Osteoblast (primary cell): ENCODE measurements around the gene AIDA. TPM values are rescaled to one million over a fixed set of nuclear protein-coding genes. Genes with fewer than 3 reads are reported as not detected.

ENCODE experiments used
- DNase-seq: peaks from one replicate; pipeline ENCODE4 v3.0.0; 2011; ENCODE audit warnings: low spot score, mixed read lengths; ENCODE audit not compliant: insufficient read length; ENCODE audit errors: missing footprints
- H2AFZ ChIP-seq: 2 replicates; pipeline ENCODE4 v1.6.0; 2011; ENCODE audit warnings: mild to moderate bottlenecking, low read length
- H3K27ac ChIP-seq: 2 replicates; pipeline ENCODE4 v1.5.1; 2011; ENCODE audit warnings: mild to moderate bottlenecking, low read depth, low read length, moderate library complexity
- H3K27me3 ChIP-seq: 2 replicates; pipeline ENCODE4 v1.6.0; 2012; ENCODE audit warnings: mild to moderate bottlenecking, control low read depth, inconsistent platforms, low read length, moderate library complexity; ENCODE audit not compliant: insufficient read depth
- H3K36me3 ChIP-seq: 2 replicates; pipeline ENCODE4 v1.5.1; 2011; ENCODE audit warnings: mild to moderate bottlenecking, low read length, control low read depth, moderate library complexity; ENCODE audit not compliant: insufficient read depth
- H3K4me1 ChIP-seq: 2 replicates; pipeline ENCODE4 v1.5.1; 2011; ENCODE audit warnings: mild to moderate bottlenecking, low read length, control low read depth, moderate library complexity; ENCODE audit not compliant: insufficient read depth
- H3K4me2 ChIP-seq: 2 replicates; pipeline ENCODE4 v1.6.0; 2011; ENCODE audit warnings: mild to moderate bottlenecking, low read length; ENCODE audit not compliant: insufficient read depth
- H3K4me3 ChIP-seq: fragments of 200-600 bp; sonication (generic); 3 replicates; pipeline ENCODE4 v1.5.1; 2012; ENCODE audit warnings: mild to moderate bottlenecking, low read length, inconsistent platforms; ENCODE audit not compliant: insufficient read depth
- H3K79me2 ChIP-seq: 2 replicates; pipeline ENCODE4 v1.6.0; 2012; ENCODE audit warnings: mild to moderate bottlenecking, low read length, control low read depth, inconsistent platforms; ENCODE audit not compliant: insufficient read depth
- H3K9me3 ChIP-seq: 2 replicates; pipeline ENCODE4 v1.5.1; 2011; ENCODE audit warnings: low read depth, low read length, control low read depth
- H4K20me1 ChIP-seq: 2 replicates; pipeline ENCODE4 v1.6.0; 2012; ENCODE audit warnings: mild to moderate bottlenecking, low read length, control low read depth; ENCODE audit not compliant: insufficient read depth
- CTCF ChIP-seq: IDR thresholded peaks from 2 replicates; pipeline ENCODE4 v1.5.1; 2011; ENCODE audit warnings: mild to moderate bottlenecking, low read depth, low read length, moderate library complexity; ENCODE audit errors: extremely low read depth
- total RNA-seq: library from RNA; depleted of rRNA; stranded (reverse); fragments of >200 nt; gene quantifications from 2 replicates; pipeline ENCODE4 v1.2.3, GENCODE V29; 2012

AIDA gene
- total RNA-seq, 1 donor: 45.6 TPM

- Histone ChIP-seq H3K27ac (no peak overlapping the region), H3K4me2 (no peak overlapping the region), H3K4me1 (no peaks in the 10 kb centered on the region), H4K20me1 (no peaks in the 10 kb centered on the region), H2AFZ (no peak overlapping the region), H3K27me3 (no peaks in the 10 kb centered on the region), H3K36me3 (peaks cover 90% of the 10 kb centered on the region), H3K9me3 (no peaks in the 10 kb centered on the region), H3K4me3 (no peak overlapping the region), H3K79me2 (no peaks in the 10 kb centered on the region)
- no peak for TF ChIP-seq CTCF
- DNase-seq: no peak
Observed at GRCh38 chr1:222730866-222731265, 18.6 kb upstream of the AIDA start.

- H3K4me1 ChIP-seq: no peaks in the 10 kb centered on the region
- no peak overlapping the region for H3K4me2 ChIP-seq
- no peak overlapping the region for H3K27ac ChIP-seq
- no peaks in the 10 kb centered on the region for H4K20me1 ChIP-seq
- H3K27me3 ChIP-seq: no peaks in the 10 kb centered on the region
- no peak overlapping the region for H2AFZ ChIP-seq
- H3K36me3 ChIP-seq: peaks cover 88% of the 10 kb centered on the region
- TF ChIP-seq CTCF: no peak
- H3K9me3 ChIP-seq: no peaks in the 10 kb centered on the region
- H3K79me2 ChIP-seq: no peaks in the 10 kb centered on the region
- no peak overlapping the region for H3K4me3 ChIP-seq
- DNase-seq: no peak
Observed at GRCh38 chr1:222728746-222729145, 16.5 kb upstream of the AIDA start.

GRCh38 chr1:222716393-222716792 lies 4.1 kb upstream of the AIDA start:
- Histone ChIP-seq H3K27ac (no peak overlapping the region), H3K4me1 (no peaks in the 10 kb centered on the region), H3K79me2 (peaks cover 42% of the 10 kb centered on the region), H3K4me3 (no peak overlapping the region), H3K9me3 (no peaks in the 10 kb centered on the region), H4K20me1 (no peaks in the 10 kb centered on the region), H3K27me3 (no peaks in the 10 kb centered on the region), H3K4me2 (no peak overlapping the region), H3K36me3 (peaks cover 44% of the 10 kb centered on the region), H2AFZ (no peak overlapping the region)
- DNase-seq: no peak
- no peak for TF ChIP-seq CTCF

GRCh38 chr1:222713091-222713961 lies 1.0 kb upstream of the AIDA start:
- Histone ChIP-seq H2AFZ (peak overlapping the region; percentile 92), H4K20me1 (peaks cover 3% of the 10 kb centered on the region), H3K27me3 (no peaks in the 10 kb centered on the region), H3K4me2 (peak overlapping the region; percentile 92), H3K4me3 (peak overlapping the region; percentile 84), H3K36me3 (peaks cover 19% of the 10 kb centered on the region), H3K9me3 (no peaks in the 10 kb centered on the region), H3K27ac (peak overlapping the region; percentile 99), H3K79me2 (peaks cover 71% of the 10 kb centered on the region), H3K4me1 (peaks cover 11% of the 10 kb centered on the region)
- DNase-seq: peak; percentile 93
- no peak for TF ChIP-seq CTCF
